Nephron (organoid): Measurements from ENCODE around the gene GMDS.

Experiments used
- H3K27ac Mint-ChIP-seq, 3 experiments: 2 replicates each; pipeline ENCODE4 v1.8.0; 2020; ENCODE audit warnings: mixed read lengths in 3 of 3, mild to moderate bottlenecking in 2 of 3, moderate library complexity in 1 of 3
- H3K27me3 Mint-ChIP-seq: 2 replicates; pipeline ENCODE4 v1.8.0; 2021; ENCODE audit warnings: low read depth, mild to moderate bottlenecking, moderate library complexity, mixed read lengths
- H3K36me3 Mint-ChIP-seq: 2 replicates; pipeline ENCODE4 v1.8.0; 2020; ENCODE audit warnings: low read depth, mixed read lengths
- H3K4me1 Mint-ChIP-seq: 2 replicates; pipeline ENCODE4 v1.8.0; 2020; ENCODE audit warnings: mixed read lengths
- H3K4me3 Mint-ChIP-seq, 3 experiments: 2 replicates each; pipeline ENCODE4 v1.8.0; 2020; ENCODE audit warnings: mild to moderate bottlenecking in 3 of 3, mixed read lengths in 3 of 3, moderate library complexity in 2 of 3
- H3K9me3 Mint-ChIP-seq: 2 replicates; pipeline ENCODE4 v1.8.0; 2020; ENCODE audit warnings: mixed read lengths
- TF ChIP-seq, protein P1 (sequence below), 3 experiments: fragments of 200-600 bp; sonication (generic); IDR thresholded peaks; one replicate each; pipeline ENCODE4 v1.5.0; 2021; ENCODE audit warnings: antibody characterized with exemption in 3 of 3; ENCODE audit not compliant: unreplicated experiment in 3 of 3

GMDS gene

DNA sequence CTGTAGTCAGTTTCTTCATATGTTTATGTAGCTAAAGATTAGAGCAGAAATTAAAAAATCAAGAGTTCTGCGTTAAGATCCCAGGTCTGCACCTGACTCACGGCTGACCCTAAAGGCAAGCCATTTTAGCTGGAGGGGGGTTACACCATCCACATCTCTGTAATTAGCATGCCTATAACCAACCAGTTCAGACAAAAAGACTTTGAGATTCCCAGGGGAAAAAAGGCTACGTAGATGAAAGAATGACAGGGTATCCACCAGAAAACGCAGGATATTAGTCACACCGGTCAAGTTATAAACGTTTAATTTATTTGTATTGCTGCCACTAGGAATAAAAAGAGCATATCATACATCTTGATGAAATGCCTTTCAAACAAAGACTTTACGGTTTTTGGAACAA lies 336.6 kb downstream of the GMDS start:
- Mint-ChIP-seq H3K4me1 (peaks cover 42% of the 10 kb centered on the region), H3K27ac (no peak overlapping the region), H3K27me3 (peaks cover 29% of the 10 kb centered on the region), H3K36me3 (no peaks in the 10 kb centered on the region), H3K4me3 (no peak overlapping the region), H3K9me3 (no peaks in the 10 kb centered on the region)
- TF ChIP-seq, protein P1, sequence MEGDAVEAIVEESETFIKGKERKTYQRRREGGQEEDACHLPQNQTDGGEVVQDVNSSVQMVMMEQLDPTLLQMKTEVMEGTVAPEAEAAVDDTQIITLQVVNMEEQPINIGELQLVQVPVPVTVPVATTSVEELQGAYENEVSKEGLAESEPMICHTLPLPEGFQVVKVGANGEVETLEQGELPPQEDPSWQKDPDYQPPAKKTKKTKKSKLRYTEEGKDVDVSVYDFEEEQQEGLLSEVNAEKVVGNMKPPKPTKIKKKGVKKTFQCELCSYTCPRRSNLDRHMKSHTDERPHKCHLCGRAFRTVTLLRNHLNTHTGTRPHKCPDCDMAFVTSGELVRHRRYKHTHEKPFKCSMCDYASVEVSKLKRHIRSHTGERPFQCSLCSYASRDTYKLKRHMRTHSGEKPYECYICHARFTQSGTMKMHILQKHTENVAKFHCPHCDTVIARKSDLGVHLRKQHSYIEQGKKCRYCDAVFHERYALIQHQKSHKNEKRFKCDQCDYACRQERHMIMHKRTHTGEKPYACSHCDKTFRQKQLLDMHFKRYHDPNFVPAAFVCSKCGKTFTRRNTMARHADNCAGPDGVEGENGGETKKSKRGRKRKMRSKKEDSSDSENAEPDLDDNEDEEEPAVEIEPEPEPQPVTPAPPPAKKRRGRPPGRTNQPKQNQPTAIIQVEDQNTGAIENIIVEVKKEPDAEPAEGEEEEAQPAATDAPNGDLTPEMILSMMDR (IDR thresholded peaks at IDR 0.05; ENCODE audit: unreplicated experiment in 3 of 3), result no peak

DNA sequence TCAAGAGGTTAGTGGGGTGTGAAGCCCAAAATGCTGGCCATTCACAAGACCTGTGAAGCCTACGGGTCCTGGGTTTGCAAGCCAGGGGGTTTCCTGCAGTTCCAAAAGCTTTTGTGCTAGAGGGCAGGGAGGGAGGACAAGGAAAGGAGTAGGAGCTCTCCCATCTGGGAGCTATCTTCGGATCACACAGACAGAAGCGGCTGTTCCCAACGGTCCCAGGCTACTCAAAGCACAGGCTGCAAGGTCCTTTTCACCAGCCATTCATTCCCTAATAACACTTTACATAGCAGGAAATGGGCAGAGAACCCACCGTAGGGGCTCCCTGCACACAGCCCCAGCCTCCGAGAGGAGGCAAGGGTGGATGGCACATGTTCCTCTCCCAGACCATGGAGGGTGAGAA lies 338.8 kb downstream of the GMDS start:
- no peak overlapping the region for H3K4me3 Mint-ChIP-seq
- H3K4me1 Mint-ChIP-seq, result peaks cover 43% of the 10 kb centered on the region
- no peaks in the 10 kb centered on the region for H3K36me3 Mint-ChIP-seq
- H3K9me3 Mint-ChIP-seq, result no peaks in the 10 kb centered on the region
- peaks cover 29% of the 10 kb centered on the region for H3K27me3 Mint-ChIP-seq
- H3K27ac Mint-ChIP-seq, result peak overlapping the region in 2 of 3 experiments; percentile 46 to 57
- TF ChIP-seq, protein P1 (IDR thresholded peaks at IDR 0.05; ENCODE audit: unreplicated experiment in 3 of 3), result no peak

- no peak overlapping the region for H3K4me3 Mint-ChIP-seq
These were observed 339.4 kb downstream of the GMDS start for GRCh38 chr6:1906014-1906413.

GRCh38 chr6:1904898-1905297 lies 340.5 kb downstream of the GMDS start:
- Mint-ChIP-seq H3K27ac (peak overlapping the region; percentile 95 to 98 (median 98)), H3K4me1 (peaks cover 35% of the 10 kb centered on the region), H3K9me3 (no peaks in the 10 kb centered on the region), H3K36me3 (no peaks in the 10 kb centered on the region), H3K27me3 (peaks cover 33% of the 10 kb centered on the region), H3K4me3 (no peak overlapping the region)
- TF ChIP-seq, protein P1 (IDR thresholded peaks at IDR 0.05; ENCODE audit: unreplicated experiment in 3 of 3), result no peak

More at GRCh38 chr6:1906014-1906413, 339.4 kb downstream of the GMDS start:
- Mint-ChIP-seq H3K27ac (peak overlapping the region in 2 of 3 experiments; percentile 46 to 61), H3K4me1 (peaks cover 40% of the 10 kb centered on the region), H3K9me3 (no peaks in the 10 kb centered on the region), H3K27me3 (peaks cover 29% of the 10 kb centered on the region), H3K36me3 (no peaks in the 10 kb centered on the region)
- TF ChIP-seq, protein P1 (IDR thresholded peaks at IDR 0.05; ENCODE audit: unreplicated experiment in 3 of 3), result no peak

- H3K27me3 Mint-ChIP-seq, result peaks cover 33% of the 10 kb centered on the region
- H3K9me3 Mint-ChIP-seq, result no peaks in the 10 kb centered on the region
- peak overlapping the region in 2 of 3 experiments; percentile 11 to 30 for H3K4me3 Mint-ChIP-seq
These were observed 341.0 kb downstream of the GMDS start for GRCh38 chr6:1904466-1904799.

More at GRCh38 chr6:1904466-1904799, 341.0 kb downstream of the GMDS start:
- peaks cover 32% of the 10 kb centered on the region for H3K4me1 Mint-ChIP-seq
- peak overlapping the region; percentile 95 to 98 (median 98) for H3K27ac Mint-ChIP-seq
- TF ChIP-seq, protein P1 (IDR thresholded peaks at IDR 0.05; ENCODE audit: unreplicated experiment in 3 of 3), result no peak
- H3K36me3 Mint-ChIP-seq, result no peaks in the 10 kb centered on the region
